GM12873 (cell line): ENCODE results near the gene CALCR.

Experiments
- CTCF ChIP-seq: IDR thresholded peaks from 2 replicates; pipeline ENCODE4 v1.5.1; 2012; ENCODE audit warnings: low read depth, mild to moderate bottlenecking, moderate library complexity, low read length, control low read depth; ENCODE audit not compliant: insufficient read depth; ENCODE audit errors: missing control alignments

The CALCR gene

GRCh38 chr7:93563584-93563983 lies 10.9 kb downstream of the CALCR start:
- TF ChIP-seq CTCF, result no peak

- no peak for TF ChIP-seq CTCF
Measured at GRCh38 chr7:93562936-93563335, 11.6 kb downstream of the CALCR start.

- TF ChIP-seq CTCF, result no peak
Measured at GRCh38 chr7:93562106-93562505, 12.4 kb downstream of the CALCR start.

- TF ChIP-seq CTCF, result no peak
Measured at GRCh38 chr7:93559639-93560491, 14.7 kb downstream of the CALCR start.

GRCh38 chr7:93558705-93559614 lies 15.6 kb downstream of the CALCR start:
- TF ChIP-seq CTCF, result no peak

GRCh38 chr7:93551931-93552330 lies 22.6 kb downstream of the CALCR start:
- TF ChIP-seq CTCF, result no peak
